SH-SY5Y (cell line): Measurements from ENCODE around the gene FLAD1.

Source experiments
- GATA2 ChIP-seq: IDR thresholded peaks from 2 replicates; pipeline ENCODE4 v1.6.1; 2011; ENCODE audit warnings: mild to moderate bottlenecking, low read depth, low read length
- GATA3 ChIP-seq: IDR thresholded peaks from 2 replicates; pipeline ENCODE4 v1.6.1; 2011; ENCODE audit warnings: low read depth, mild to moderate bottlenecking, low read length, moderate library complexity

The FLAD1 gene

DNA sequence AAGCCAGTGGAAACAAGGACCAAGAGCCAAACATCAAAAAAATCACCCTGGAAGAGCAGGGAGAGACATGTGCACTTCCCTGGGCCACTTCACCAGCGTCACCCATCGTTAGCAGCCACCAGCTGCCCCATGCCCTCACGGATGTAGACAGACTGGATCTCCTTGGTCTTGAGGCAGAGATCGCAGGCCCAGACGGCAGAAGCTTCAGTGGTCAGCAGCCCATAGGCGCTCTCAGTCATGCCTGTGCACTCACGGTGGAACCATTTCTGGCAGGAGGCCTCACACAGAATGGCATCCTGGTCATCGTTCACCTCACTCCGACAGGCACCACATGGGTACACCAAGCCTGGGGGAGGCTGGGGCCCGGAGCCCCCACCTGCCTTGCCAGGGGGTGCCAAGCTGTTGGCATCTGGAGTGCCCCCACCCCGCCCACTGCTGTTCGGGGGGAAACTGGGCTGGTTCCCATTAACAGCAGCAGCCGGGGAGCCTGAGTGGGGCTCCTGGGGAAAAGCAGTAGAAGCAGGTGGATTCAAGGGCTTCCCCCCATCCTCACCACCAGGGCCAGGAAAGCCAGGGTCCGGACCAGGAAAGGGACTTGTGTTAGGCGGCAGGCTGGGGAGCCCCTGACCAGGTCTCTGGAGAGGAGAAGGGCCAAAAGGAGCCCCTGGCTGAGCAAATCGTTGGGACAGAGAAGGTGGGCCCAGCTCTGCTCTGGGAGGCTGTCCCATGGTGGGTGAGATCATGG lies 24.3 kb upstream of the FLAD1 start:
- TF ChIP-seq GATA3 (no peak), GATA2 (no peak)

DNA sequence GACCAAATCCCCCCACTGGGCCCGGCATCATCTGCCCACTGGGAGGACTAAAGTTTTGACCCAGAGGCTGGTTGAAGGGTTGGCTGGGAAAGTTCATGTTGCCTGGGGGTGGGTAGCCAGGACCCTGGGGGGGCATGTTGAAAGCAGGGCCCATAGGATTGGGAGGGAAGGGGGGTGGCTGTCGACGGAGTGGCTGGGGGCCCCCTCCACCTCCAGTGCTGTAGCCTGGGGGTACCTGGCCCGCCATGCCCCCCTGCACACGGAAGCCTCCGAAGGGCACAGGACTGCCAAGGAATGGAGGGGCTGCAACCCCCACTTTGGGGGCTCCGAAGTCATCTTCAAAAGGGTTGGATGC lies 23.7 kb upstream of the FLAD1 start:
- no peak for TF ChIP-seq GATA2
- TF ChIP-seq GATA3 = no peak

DNA sequence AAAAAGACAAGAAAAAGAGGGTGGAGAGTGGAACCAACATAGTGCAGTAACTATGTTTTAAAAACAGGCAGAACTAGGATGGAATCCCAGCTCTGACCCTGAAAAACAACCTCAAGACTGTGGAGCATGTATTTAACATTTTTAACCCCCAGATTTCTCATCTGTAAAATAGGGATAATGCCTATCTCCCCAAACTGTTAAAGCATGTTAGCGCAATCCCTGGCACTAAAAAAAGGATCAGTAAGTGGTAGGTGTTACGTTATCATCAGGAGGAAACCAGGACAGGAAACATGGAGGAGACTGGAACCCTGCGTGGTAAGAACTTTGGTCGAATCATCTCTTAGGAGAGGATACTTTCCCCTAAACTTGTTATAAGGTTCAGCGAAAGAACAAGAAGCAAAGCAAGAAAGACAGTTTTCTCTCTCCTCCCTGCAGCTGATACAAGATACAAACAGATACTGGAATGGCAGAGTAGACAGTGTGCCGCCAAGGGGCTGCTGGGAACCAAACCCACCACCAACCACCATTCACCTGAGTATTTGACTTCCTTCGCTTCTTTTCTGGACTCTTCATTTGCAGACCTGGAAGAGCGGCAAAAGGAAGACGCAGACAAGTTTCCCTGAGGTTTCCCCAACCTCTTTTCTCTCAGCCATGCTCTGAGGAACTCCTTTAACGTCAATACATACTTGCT lies 22.6 kb upstream of the FLAD1 start:
- TF ChIP-seq GATA2 = no peak
- TF ChIP-seq GATA3 = no peak

DNA sequence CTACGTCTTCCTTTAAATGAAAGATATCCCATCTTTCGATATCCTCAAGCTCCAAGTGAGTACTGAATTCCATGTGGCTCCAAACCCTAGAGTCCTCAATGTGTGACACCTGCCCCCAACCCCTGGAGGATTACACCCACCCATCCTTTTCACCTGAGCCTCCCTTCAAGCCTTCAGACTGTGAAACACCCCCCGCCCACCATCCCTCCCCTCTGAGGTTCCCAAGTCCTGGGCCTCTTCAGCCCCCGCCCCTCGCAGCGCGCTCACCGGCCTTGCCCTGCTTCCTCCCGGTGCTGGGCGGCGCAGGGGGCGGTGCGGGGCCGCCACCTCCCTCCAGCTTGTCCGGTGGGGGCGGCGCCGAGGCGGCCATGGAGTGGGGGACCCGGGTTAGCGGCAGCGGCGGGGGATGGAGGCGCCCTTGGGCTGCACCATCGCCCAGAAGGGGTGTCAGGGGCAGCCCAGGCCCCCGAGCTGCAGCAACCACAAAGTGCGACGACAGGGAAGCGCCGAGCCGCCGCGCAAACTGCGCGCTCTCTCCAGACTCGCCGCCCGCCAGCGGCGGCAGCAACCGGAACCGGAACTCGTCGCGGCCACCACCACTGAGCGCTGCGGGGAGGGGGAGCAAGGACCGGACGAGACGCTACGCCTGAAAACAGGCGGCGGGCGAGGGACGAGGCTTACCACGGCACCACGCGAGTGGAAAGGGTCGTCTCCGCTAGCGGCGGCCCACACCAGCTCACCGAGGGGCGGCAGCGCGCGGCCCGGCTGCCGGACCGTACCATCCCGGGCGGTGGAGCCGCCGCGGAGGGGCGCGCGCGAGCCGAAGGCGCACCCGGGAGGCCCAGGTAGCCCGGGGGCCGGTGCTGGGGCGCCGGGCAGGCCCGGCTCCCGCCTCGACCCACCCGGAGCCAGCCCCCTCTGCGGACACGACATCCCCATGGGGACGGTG lies 21.7 kb upstream of the FLAD1 start, which contains the start of gene PYGO2:
Gene PYGO2, minus strand, starts transcription at position 576 of the 949 bp plus-strand sequence. Its CDS starts 206 bp downstream, at position 370.
- TF ChIP-seq GATA2 (no peak; the same call in 1 of the 2 replicates), GATA3 (no peak)

DNA sequence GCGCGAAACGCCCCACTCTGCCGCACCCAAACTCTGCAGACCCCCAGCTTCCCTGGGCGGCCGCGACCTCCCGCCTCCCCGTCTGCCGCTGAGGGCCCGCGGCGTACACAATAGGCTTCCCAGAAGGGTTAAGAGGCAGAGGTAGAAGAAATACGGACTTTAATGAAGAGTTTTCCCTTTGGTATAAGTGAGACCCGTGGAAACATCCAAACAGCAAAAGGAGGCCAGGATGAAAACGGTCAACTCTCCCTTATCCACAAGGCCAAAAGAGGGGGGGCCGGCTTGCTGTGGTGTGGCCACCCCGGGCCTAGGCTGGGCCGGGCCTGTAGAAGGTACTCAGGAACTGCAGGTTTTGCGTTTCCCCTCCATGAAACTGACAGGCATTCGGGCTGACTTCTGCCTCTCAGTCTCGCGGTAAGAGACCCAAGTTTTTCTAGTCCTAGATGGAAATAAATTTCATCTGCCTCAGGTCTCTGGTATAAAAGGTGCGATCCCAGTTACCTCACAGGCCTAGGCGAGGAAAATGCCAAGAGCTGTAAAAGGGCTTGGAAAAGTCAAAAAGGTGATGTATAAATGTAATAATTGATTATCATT lies 20.9 kb upstream of the FLAD1 start:
- TF ChIP-seq GATA2 (no peak), GATA3 (no peak)

DNA sequence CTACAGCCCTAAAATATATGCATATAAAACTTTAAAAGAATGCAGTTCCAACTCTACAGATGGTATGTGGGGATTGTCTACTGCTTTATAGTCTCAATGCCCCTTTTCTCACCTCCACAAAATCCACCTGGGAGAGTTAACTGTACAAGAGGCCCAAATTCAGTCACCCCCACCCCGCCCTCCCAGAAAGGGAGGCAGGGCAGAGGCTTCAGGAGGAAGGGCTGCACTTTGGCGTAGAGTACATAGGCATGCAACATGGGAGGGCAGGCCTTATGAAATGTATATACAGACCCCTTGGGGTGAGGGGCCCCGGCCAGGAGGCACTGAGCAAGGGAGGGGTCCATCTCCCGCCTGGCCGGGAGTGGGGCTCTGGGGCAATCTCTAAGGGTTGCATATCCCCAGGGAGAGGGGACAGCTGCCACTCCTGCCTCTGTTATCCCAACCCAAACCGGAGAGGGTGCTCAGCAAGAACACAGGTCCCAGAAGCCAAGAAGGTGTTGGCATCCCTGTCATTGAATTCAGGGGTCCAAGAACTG lies 20.3 kb upstream of the FLAD1 start:
- TF ChIP-seq GATA3 (no peak), GATA2 (no peak)

DNA sequence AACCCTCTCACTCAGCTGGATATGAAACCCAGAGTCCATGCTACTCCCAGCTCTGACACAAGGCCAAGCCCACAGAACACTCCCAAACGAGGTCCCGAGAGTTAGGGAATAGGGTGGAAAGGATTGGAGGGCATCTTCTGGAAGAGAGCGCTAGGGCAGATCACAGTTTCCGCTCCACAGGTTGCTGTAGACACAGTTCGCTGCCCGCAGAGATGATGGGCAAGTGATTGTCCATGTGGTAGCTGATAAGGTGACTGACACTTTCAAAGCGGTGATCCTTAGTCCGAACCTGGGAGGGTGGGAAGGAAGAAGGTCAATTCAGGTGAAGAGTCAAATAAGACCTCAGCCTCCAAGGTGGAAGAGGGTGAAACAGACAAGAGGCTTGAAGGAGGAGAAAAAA lies 19.5 kb upstream of the FLAD1 start:
- TF ChIP-seq GATA3 = no peak
- TF ChIP-seq GATA2 = no peak

DNA sequence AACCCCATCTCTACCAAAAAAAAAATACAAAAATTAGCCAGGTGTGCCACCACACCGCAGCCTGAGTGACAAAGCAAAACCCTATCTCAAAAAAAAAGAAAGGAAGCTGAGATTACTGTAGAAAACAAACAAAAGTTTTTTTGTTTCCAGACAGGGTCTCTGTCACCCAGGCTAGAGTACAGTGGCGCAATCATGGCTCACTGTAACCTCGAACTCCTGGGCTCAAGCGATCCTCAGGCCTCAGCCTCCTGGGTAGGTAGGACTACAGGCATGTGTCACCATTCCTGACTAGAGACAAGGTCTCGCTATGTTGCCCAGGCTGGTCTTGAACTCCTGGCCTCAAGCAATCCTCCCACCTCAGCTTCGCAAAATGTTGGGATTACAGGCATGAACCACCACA lies 18.8 kb upstream of the FLAD1 start:
- TF ChIP-seq GATA2 = no peak

DNA sequence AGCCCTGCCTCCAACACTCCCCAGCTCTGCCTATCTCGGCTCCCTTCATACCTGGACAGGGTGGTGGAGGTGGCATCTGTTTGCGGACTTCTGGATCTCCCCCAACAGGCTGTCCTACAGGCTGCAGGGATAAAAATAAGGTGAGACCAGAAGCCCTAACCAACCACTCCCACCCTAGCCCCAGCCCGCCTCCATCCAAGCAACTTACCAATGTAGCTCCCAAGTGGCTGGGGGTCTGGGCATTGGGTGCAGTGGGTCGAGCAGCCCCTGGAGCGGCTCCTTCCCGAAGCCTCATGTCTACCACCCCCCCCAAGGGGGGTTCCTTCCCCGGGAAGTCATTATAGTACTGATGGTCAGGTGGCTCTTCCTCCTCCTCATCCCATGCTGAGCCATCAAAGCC lies 17.0 kb upstream of the FLAD1 start:
- TF ChIP-seq GATA3 (no peak), GATA2 (no peak)

DNA sequence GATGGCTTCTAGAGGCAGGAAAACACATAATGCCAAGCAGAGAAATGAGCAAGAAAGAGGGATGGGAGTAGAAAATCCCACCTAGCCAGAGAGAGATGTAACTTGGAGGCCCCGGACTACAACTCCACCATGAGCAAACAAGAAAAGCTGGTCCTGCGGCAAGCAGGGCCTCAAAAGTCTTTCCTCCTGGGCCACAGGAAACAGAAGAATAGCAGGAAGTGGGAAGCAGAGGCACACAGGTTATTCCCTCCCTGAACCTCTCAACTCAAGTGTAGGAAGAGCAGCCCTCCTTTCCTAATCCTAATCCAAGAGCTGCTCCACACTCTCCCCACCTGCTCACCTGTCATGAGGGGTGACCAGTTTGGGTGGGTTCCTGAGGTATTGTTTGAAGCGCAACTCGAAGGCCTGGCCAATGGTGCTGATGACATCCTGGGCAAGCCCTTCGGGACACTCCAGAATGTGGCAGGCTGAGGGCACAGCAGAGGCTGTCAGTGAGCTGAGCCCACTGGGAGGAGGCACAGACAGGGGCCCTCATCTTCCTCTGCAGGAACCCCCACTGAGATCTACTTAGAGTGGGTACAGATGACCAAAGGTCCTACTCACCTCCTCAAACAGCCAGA lies 15.7 kb upstream of the FLAD1 start:
- TF ChIP-seq GATA3 (no peak), GATA2 (no peak)

DNA sequence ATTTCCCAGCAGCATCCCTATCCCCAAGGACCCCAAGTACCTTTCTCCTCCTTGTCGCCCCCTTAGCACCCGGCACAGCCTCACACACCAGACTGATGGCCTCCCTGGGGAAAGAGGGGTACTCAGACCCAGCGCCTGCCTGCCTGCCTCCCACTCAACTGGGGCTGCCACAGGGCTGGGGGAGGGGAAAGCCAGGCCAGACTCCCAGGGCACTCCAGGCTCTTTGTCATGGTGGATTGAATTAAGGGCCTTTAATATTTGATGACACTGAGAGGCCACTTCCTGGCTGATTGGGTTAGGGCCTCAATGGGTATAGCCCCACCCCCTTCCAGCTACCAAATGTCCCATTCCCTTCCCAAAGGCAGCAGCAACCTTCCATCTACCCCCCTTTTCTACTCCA lies 14.4 kb upstream of the FLAD1 start:
- TF ChIP-seq GATA2 = no peak
- TF ChIP-seq GATA3 = no peak

DNA sequence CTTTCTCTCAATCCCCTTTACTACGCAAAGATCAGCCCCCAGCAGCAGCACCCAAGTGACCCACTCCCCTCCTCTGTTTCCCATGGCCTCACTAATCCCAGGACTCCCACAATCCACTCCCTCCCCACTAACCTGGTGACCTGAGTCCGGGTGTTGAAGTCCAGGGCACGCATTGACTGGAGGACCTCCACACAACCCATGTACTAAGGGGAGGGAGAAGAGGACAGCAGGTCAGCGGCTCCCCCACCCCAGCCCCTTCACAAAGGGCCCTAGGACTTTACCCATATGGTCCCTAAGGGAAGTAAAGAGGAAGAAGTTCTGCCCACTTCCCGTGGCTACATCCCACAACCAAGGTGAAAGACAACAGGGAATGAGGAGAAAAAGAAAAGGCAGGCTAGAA lies 13.9 kb upstream of the FLAD1 start:
- TF ChIP-seq GATA3 (no peak), GATA2 (no peak)

DNA sequence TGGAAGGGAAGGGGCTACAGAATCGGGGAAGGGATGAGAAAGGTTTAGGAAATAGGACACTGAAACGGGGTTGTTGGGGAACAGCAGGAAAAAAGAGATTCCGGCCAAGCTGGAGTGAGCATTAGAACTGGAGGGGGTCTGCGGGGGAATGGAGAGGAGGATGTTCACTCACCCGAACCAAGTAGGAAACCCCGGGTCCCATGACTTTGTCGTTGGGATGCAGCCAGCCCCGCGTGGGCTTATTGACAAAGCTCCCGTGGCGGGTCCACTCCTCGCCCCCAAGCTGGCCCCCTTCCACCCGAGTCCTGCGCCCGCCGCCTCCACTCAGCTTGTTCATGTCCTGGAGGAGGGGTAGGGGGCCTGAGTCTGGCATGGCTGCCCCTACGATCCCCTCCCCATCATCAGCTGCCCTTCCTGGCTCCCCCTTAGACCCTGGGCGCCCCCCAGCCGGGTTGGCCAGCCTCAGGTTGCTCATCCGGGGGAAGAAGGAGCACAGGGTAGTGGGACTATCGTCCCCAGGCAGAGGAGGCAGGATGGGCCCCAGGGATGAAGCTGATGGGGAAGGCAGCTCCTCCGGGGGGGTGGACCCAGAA lies 13.2 kb upstream of the FLAD1 start:
- TF ChIP-seq GATA2 (no peak), GATA3 (no peak)
